HEK293 (cell line): ENCODE measurements around the gene SLC48A1.

Experiments
- YY1 ChIP-seq: fragments of 450-650 bp; formaldehyde crosslinking; IDR thresholded peaks from 2 replicates; pipeline ENCODE4 v1.5.1; 2018; ENCODE audit warnings: missing biosample characterization, missing genetic modification characterization
- ZBTB7A ChIP-seq: fragments of 450-650 bp; formaldehyde crosslinking; IDR thresholded peaks from 2 replicates; pipeline ENCODE4 v1.5.1; 2016; ENCODE audit warnings: low read depth, missing biosample characterization, missing genetic modification characterization
- ZNF366 ChIP-seq: fragments of 450-650 bp; formaldehyde crosslinking; conservative IDR thresholded peaks from 2 replicates; pipeline ENCODE4 v1.5.1; 2016; ENCODE audit warnings: missing biosample characterization, missing genetic modification characterization
- ZNF629 ChIP-seq: fragments of 450-650 bp; formaldehyde crosslinking; IDR thresholded peaks from 2 replicates; pipeline ENCODE4 v1.5.1; 2017; ENCODE audit warnings: missing biosample characterization, missing genetic modification characterization
- TF ChIP-seq, protein P1 (sequence below): fragments of 450-650 bp; IDR thresholded peaks from 2 replicates; pipeline ENCODE4 v1.5.1; 2018; ENCODE audit warnings: missing biosample characterization, mild to moderate bottlenecking, missing genetic modification characterization
- TF ChIP-seq, protein P2 (sequence below): fragments of 450-650 bp; formaldehyde crosslinking; IDR thresholded peaks from 2 replicates; pipeline ENCODE4 v1.5.1; 2016; ENCODE audit warnings: missing biosample characterization, missing genetic modification characterization

DNA sequence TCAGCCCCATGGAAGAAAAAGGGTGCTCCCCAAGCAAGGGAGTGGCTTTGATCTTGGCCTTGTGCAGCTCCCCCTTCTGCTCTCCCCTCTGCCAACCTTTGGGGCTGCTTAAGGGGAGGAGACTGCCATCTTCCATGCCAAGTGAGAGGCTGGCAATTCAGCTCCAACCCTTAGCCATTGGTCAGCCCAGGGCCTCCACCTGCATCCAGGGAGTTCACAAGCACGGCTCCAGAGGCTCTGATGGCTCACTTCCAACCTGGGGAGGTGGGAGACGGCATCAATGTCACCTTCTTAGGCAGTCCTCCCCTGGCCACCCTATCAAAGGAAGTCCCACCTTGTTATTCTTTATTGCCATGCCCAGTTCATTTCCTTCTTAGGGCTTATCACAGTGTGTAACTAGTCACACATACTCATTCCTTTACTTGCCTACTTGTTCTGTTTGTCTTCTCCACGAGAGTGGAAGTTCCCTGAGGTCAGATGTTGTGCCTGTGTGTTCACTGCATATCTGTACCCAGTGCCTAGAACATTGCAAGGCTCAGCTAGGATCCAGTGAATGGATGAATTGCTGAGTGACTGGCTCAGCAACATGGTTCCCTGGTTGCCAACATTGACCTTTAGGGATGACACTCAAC lies 41.6 kb downstream of the SLC48A1 start:
- TF ChIP-seq, protein P1, sequence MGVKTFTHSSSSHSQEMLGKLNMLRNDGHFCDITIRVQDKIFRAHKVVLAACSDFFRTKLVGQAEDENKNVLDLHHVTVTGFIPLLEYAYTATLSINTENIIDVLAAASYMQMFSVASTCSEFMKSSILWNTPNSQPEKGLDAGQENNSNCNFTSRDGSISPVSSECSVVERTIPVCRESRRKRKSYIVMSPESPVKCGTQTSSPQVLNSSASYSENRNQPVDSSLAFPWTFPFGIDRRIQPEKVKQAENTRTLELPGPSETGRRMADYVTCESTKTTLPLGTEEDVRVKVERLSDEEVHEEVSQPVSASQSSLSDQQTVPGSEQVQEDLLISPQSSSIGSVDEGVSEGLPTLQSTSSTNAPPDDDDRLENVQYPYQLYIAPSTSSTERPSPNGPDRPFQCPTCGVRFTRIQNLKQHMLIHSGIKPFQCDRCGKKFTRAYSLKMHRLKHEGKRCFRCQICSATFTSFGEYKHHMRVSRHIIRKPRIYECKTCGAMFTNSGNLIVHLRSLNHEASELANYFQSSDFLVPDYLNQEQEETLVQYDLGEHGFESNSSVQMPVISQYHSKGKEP (tag by site-specific recombination): no peak
- TF ChIP-seq, protein P2, sequence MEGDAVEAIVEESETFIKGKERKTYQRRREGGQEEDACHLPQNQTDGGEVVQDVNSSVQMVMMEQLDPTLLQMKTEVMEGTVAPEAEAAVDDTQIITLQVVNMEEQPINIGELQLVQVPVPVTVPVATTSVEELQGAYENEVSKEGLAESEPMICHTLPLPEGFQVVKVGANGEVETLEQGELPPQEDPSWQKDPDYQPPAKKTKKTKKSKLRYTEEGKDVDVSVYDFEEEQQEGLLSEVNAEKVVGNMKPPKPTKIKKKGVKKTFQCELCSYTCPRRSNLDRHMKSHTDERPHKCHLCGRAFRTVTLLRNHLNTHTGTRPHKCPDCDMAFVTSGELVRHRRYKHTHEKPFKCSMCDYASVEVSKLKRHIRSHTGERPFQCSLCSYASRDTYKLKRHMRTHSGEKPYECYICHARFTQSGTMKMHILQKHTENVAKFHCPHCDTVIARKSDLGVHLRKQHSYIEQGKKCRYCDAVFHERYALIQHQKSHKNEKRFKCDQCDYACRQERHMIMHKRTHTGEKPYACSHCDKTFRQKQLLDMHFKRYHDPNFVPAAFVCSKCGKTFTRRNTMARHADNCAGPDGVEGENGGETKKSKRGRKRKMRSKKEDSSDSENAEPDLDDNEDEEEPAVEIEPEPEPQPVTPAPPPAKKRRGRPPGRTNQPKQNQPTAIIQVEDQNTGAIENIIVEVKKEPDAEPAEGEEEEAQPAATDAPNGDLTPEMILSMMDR (tag by site-specific recombination): no peak
- TF ChIP-seq ZNF629 (tag by site-specific recombination): no peak
- no peak for TF ChIP-seq ZBTB7A (tag by site-specific recombination)
- no peak for TF ChIP-seq ZNF366 (tag by site-specific recombination)
- TF ChIP-seq YY1 (tag by site-specific recombination): no peak
